ENCODE measurements around the gene AUTS2. TPM values are rescaled to one million over a fixed set of nuclear protein-coding genes. Genes with fewer than 3 reads are reported as not detected.

The AUTS2 gene
- total and polyA plus RNA-seq, 2 donors (not counting 1 experiment from before 2014, with no cell fraction given), result 0.60 to 9.1 TPM

GRCh38 chr7:70341446-70341845 lies 743.2 kb downstream of the AUTS2 start:
- H3K4me3 ChIP-seq (replicated peaks in 1 of 4; ENCODE audit: control extremely low read depth in 1 of 4, insufficient read depth in 1 of 4, low read depth in 3 of 4, low read length in 4 of 4), result no peak overlapping the region
- no peak overlapping the region for H3K27ac ChIP-seq (ENCODE audit: insufficient read depth, low read length)
- H3K9ac ChIP-seq (ENCODE audit: insufficient read depth, low read length), result no peak overlapping the region
- no peak for DNase-seq (ENCODE audit: low read depth in 2 of 2)
- no peaks in the 10 kb centered on the region for H3K79me2 ChIP-seq (ENCODE audit: control insufficient read depth, insufficient read depth, low read length)
- no peak overlapping the region for H3K4me2 ChIP-seq (ENCODE audit: extremely low read depth, insufficient read depth, low read length)
- H3K4me1 ChIP-seq (ENCODE audit: control insufficient read depth, extremely low read depth, insufficient read depth, low read length), result no peaks in the 10 kb centered on the region
- no peak for TF ChIP-seq EZH2 (IDR thresholded peaks at IDR 0.05; ENCODE audit: low read length, missing control alignments)
- no peak for TF ChIP-seq CTCF (conservative IDR thresholded peaks at IDR 0.05 in 1 of 2, IDR thresholded peaks at IDR 0.05 in 1 of 2; ENCODE audit: low read depth in 1 of 2, low read length in 2 of 2)
- no peaks in the 10 kb centered on the region for H3K36me3 ChIP-seq (ENCODE audit: control insufficient read depth, insufficient read depth, low read length)
- no peak overlapping the region for H2AFZ ChIP-seq (ENCODE audit: low read length)
- no peaks in the 10 kb centered on the region for H4K20me1 ChIP-seq (ENCODE audit: control insufficient read depth, extremely low read depth, insufficient read depth, low read length)
- H3K27me3 ChIP-seq (ENCODE audit: control insufficient read depth, insufficient read depth, low read length), result no peaks in the 10 kb centered on the region
- no peaks in the 10 kb centered on the region for H3K9me3 ChIP-seq (ENCODE audit: control insufficient read depth, insufficient read depth, low read depth, low read length)

- DNase-seq (ENCODE audit: low read depth in 2 of 2), result no peak
- H3K4me2 ChIP-seq (ENCODE audit: extremely low read depth, insufficient read depth, low read length), result no peak overlapping the region
- no peaks in the 10 kb centered on the region for H3K4me1 ChIP-seq (ENCODE audit: control insufficient read depth, extremely low read depth, insufficient read depth, low read length)
- H3K79me2 ChIP-seq (ENCODE audit: control insufficient read depth, insufficient read depth, low read length), result no peaks in the 10 kb centered on the region
- H3K36me3 ChIP-seq (ENCODE audit: control insufficient read depth, insufficient read depth, low read length), result no peaks in the 10 kb centered on the region
- H3K9me3 ChIP-seq (ENCODE audit: control insufficient read depth, insufficient read depth, low read depth, low read length), result no peaks in the 10 kb centered on the region
- no peak overlapping the region for H3K9ac ChIP-seq (ENCODE audit: insufficient read depth, low read length)
- H4K20me1 ChIP-seq (ENCODE audit: control insufficient read depth, extremely low read depth, insufficient read depth, low read length), result no peaks in the 10 kb centered on the region
- no peaks in the 10 kb centered on the region for H3K27me3 ChIP-seq (ENCODE audit: control insufficient read depth, insufficient read depth, low read length)
- H3K4me3 ChIP-seq (replicated peaks in 1 of 4; ENCODE audit: control extremely low read depth in 1 of 4, insufficient read depth in 1 of 4, low read depth in 3 of 4, low read length in 4 of 4), result no peak overlapping the region
- TF ChIP-seq CTCF (conservative IDR thresholded peaks at IDR 0.05 in 1 of 2, IDR thresholded peaks at IDR 0.05 in 1 of 2; ENCODE audit: low read depth in 1 of 2, low read length in 2 of 2), result no peak
- no peak overlapping the region for H3K27ac ChIP-seq (ENCODE audit: insufficient read depth, low read length)
- H2AFZ ChIP-seq (ENCODE audit: low read length), result no peak overlapping the region
These were observed 745.2 kb downstream of the AUTS2 start for GRCh38 chr7:70343519-70343918.

GRCh38 chr7:70344726-70345125 lies 746.5 kb downstream of the AUTS2 start:
- no peak overlapping the region for H2AFZ ChIP-seq (ENCODE audit: low read length)
- TF ChIP-seq CTCF (conservative IDR thresholded peaks at IDR 0.05 in 1 of 2, IDR thresholded peaks at IDR 0.05 in 1 of 2; ENCODE audit: low read depth in 1 of 2, low read length in 2 of 2), result no peak
- TF ChIP-seq EZH2 (IDR thresholded peaks at IDR 0.05; ENCODE audit: low read length, missing control alignments), result no peak

More at GRCh38 chr7:70344726-70345125, 746.5 kb downstream of the AUTS2 start:
- no peaks in the 10 kb centered on the region for H3K4me1 ChIP-seq (ENCODE audit: control insufficient read depth, extremely low read depth, insufficient read depth, low read length)
- no peak overlapping the region for H3K9ac ChIP-seq (ENCODE audit: insufficient read depth, low read length)
- H3K36me3 ChIP-seq (ENCODE audit: control insufficient read depth, insufficient read depth, low read length), result no peaks in the 10 kb centered on the region
- H3K9me3 ChIP-seq (ENCODE audit: control insufficient read depth, insufficient read depth, low read depth, low read length), result no peaks in the 10 kb centered on the region
- no peaks in the 10 kb centered on the region for H3K79me2 ChIP-seq (ENCODE audit: control insufficient read depth, insufficient read depth, low read length)
- no peak for DNase-seq (ENCODE audit: low read depth in 2 of 2)
- H4K20me1 ChIP-seq (ENCODE audit: control insufficient read depth, extremely low read depth, insufficient read depth, low read length), result no peaks in the 10 kb centered on the region
- H3K4me3 ChIP-seq (replicated peaks in 1 of 4; ENCODE audit: control extremely low read depth in 1 of 4, insufficient read depth in 1 of 4, low read depth in 3 of 4, low read length in 4 of 4), result no peak overlapping the region
- H3K4me2 ChIP-seq (ENCODE audit: extremely low read depth, insufficient read depth, low read length), result no peak overlapping the region
- no peak overlapping the region for H3K27ac ChIP-seq (ENCODE audit: insufficient read depth, low read length)
- H3K27me3 ChIP-seq (ENCODE audit: control insufficient read depth, insufficient read depth, low read length), result no peaks in the 10 kb centered on the region
